CD4-positive, alpha-beta T cell (primary cell): ENCODE data around the gene LAIR1. TPM values are rescaled to one million over a fixed set of nuclear protein-coding genes. Genes with fewer than 3 reads are reported as not detected.

Experiments
- ATAC-seq: fragments of 200-7000 bp; cut with Tn5 transposase; one replicate; pipeline ENCODE4 v1.10.0; 2022; ENCODE audit warnings: mild to moderate bottlenecking; ENCODE audit not compliant: poor library complexity
- CTCF ChIA-PET: fragments of 350-600 bp; sonication (Branson Sonifier 250); formaldehyde crosslinking; loops from one replicate; lab custom pipeline; 2021; ENCODE audit warnings: antibody characterized with exemption, inconsistent platforms; lab: Charles Lee
- POLR2A ChIA-PET: fragments of 350-600 bp; sonication (Branson Sonifier 250); formaldehyde crosslinking; loops from one replicate; lab custom pipeline; 2021; ENCODE audit warnings: antibody characterized with exemption, inconsistent platforms; lab: Charles Lee
- DNase-seq, 14 experiments: peaks; one replicate each; pipeline ENCODE4 v3.0.0-alpha.2; 2013 to 2020; ENCODE audit warnings: mixed read lengths in 2 of 14
- H3K27ac ChIP-seq, 2 donors: one replicate each; pipeline versions ENCODE4 v1.5.1 to v1.7.0; 2013; ENCODE audit warnings: low read length in 2 of 2, low read depth in 1 of 2, mild to moderate bottlenecking in 1 of 2
- H3K27me3 ChIP-seq, 2 experiments: 1 replicate in 1 of 2; 2 replicates in 1 of 2; pipeline versions ENCODE4 v1.6.1 to v1.7.0; 2013; ENCODE audit warnings: low read length in 2 of 2, control low read depth in 1 of 2, mild to moderate bottlenecking in 1 of 2, moderate library complexity in 1 of 2; ENCODE audit not compliant: insufficient read depth in 2 of 2, control insufficient read depth in 1 of 2
- H3K36me3 ChIP-seq: one replicate; pipeline ENCODE4 v1.6.1; 2013; ENCODE audit warnings: low read length, control low read depth; ENCODE audit not compliant: insufficient read depth
- H3K4me1 ChIP-seq: one replicate; pipeline ENCODE4 v1.6.1; 2013; ENCODE audit warnings: low read length, control low read depth; ENCODE audit not compliant: insufficient read depth
- H3K4me3 ChIP-seq: one replicate; pipeline ENCODE4 v1.5.1; 2013; ENCODE audit warnings: mild to moderate bottlenecking, low read length, moderate library complexity
- H3K9me3 ChIP-seq, 2 experiments: 1 replicate in 1 of 2; 2 replicates in 1 of 2; pipeline versions ENCODE4 v1.6.1 to v1.7.0; 2013; ENCODE audit warnings: low read length in 2 of 2, mild to moderate bottlenecking in 2 of 2, control low read depth in 1 of 2, moderate library complexity in 1 of 2; ENCODE audit not compliant: control insufficient read depth in 1 of 2, insufficient read depth in 1 of 2
- H3K27ac Mint-ChIP-seq: one replicate; pipeline ENCODE4 v1.8.0; 2020; ENCODE audit warnings: mixed read lengths
- H3K27me3 Mint-ChIP-seq: one replicate; pipeline ENCODE4 v1.8.0; 2021; ENCODE audit warnings: mixed read lengths
- H3K36me3 Mint-ChIP-seq: one replicate; pipeline ENCODE4 v1.8.0; 2021; ENCODE audit warnings: low read depth, mixed read lengths
- H3K4me1 Mint-ChIP-seq: one replicate; pipeline ENCODE4 v1.8.0; 2021; ENCODE audit warnings: low read depth, mixed read lengths
- H3K4me3 Mint-ChIP-seq: one replicate; pipeline ENCODE4 v1.8.0; 2020; ENCODE audit warnings: mild to moderate bottlenecking, mixed read lengths
- H3K9me3 Mint-ChIP-seq: one replicate; pipeline ENCODE4 v1.8.0; 2020; ENCODE audit warnings: mixed read lengths
- intact Hi-C, 2 experiments: fragments of 100-400 bp; cut with DNase I in 1 of 2; cut with micrococcal nuclease in 1 of 2; formaldehyde crosslinking; loops; one replicate each; pipeline versions ENCODE4 v1.15.1 to v1.9.0; 2023 to 2025; cut with DNase I, micrococcal nuclease
- total RNA-seq, 174 experiments: library from RNA in 2 of 174; stranded (reverse) in 2 of 174; gene quantifications; one replicate each; pipeline ENCODE4 v1.2.3 and lab custom pipeline; 2021 to 2026
- TF ChIP-seq, protein P1 (sequence below): fragments of 200-600 bp; IDR thresholded peaks from one replicate; pipeline ENCODE4 v1.8.0; 2022; ENCODE audit warnings: antibody characterized with exemption, mild to moderate bottlenecking

The LAIR1 gene
- total RNA-seq, 2 experiments from 2014 or later = 12.3 to 14.4 TPM

DNA sequence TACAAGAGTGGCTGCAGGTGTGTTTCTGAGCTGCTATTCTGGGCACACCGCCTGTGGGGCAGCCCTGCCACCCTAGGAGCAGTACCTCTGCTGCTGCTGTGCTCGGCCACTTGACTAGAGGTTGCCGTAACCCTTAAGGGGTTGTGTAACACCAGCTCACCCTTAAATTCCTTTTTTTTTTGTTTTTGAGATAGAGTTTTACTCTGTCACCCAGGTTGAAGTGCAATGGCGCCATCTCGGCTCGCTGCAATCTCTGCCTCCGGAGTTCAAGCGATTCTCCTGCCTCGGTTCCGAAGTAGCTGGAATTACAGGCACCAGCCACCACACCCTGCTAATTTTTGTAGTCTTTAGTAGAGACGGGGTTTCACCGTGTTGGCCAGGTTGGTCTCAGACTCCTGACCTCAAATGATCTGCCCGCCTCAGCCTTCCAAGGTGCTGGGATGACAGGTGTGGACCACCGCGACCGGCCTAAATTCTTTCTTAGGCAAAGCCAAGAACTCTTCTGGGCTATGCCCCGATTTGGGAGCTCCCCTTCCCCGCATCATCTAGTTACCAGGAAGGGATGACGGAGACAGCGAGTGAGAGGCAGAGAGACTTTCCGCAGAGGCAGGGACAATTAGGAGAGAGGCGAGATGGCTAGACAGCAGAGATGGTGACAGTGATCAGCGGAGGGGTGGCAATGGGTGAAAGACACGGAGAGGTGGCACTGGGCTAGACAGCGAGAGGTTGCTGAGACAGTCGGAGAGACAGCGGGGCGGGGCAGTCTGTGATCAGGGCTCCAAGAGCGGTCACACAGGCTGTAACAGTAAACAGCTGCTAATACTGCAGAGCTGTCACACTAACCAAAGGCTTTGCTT is 47.4 kb downstream of the LAIR1 start:
- Mint-ChIP-seq H3K4me1 (no peaks in the 10 kb centered on the region), H3K36me3 (no peaks in the 10 kb centered on the region), H3K27me3 (peaks cover 50% of the 10 kb centered on the region), H3K4me3 (no peak overlapping the region), H3K27ac (no peak overlapping the region), H3K9me3 (no peaks in the 10 kb centered on the region)
- no peak overlapping the region for H3K27ac ChIP-seq
- H3K36me3 ChIP-seq = no peaks in the 10 kb centered on the region
- CTCF ChIA-PET = no interaction called here
- TF ChIP-seq, protein P1, sequence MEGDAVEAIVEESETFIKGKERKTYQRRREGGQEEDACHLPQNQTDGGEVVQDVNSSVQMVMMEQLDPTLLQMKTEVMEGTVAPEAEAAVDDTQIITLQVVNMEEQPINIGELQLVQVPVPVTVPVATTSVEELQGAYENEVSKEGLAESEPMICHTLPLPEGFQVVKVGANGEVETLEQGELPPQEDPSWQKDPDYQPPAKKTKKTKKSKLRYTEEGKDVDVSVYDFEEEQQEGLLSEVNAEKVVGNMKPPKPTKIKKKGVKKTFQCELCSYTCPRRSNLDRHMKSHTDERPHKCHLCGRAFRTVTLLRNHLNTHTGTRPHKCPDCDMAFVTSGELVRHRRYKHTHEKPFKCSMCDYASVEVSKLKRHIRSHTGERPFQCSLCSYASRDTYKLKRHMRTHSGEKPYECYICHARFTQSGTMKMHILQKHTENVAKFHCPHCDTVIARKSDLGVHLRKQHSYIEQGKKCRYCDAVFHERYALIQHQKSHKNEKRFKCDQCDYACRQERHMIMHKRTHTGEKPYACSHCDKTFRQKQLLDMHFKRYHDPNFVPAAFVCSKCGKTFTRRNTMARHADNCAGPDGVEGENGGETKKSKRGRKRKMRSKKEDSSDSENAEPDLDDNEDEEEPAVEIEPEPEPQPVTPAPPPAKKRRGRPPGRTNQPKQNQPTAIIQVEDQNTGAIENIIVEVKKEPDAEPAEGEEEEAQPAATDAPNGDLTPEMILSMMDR = no peak
- no peaks in the 10 kb centered on the region for H3K9me3 ChIP-seq
- ATAC-seq (no peak), DNase-seq (peak in 2 of 14 experiments; percentile 36 to 38)
- H3K27me3 ChIP-seq = peaks cover 9 to 24% of the 10 kb centered on the region in 2 experiments
- POLR2A ChIA-PET = no interaction called here
- H3K4me3 ChIP-seq = no peak overlapping the region
- intact Hi-C loops = no loop called here
- peaks cover 6% of the 10 kb centered on the region for H3K4me1 ChIP-seq

DNA sequence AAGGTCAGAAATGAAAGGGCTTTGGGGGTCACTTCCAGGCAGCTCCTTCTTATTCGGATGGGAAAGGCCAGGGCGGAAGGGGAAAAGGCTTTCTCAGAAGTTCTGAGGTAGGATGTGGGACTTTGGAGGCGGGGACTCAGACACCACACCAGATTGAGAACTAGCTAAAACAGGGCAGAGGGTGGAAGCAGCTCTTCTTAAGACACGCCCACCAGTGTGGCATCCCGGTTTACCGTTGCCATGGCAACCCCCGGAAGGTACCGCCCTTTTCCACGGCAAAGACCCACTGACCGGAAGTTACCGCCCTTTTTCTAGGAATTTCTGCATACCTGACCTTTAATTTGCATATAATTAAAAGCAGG is 48.0 kb downstream of the LAIR1 start:
- H3K27me3 Mint-ChIP-seq = peaks cover 49% of the 10 kb centered on the region
- H3K9me3 Mint-ChIP-seq = no peaks in the 10 kb centered on the region
- H3K4me3 Mint-ChIP-seq = no peak overlapping the region
- Histone ChIP-seq H3K4me3 (no peak overlapping the region), H3K27me3 (peaks cover 13 to 27% of the 10 kb centered on the region in 2 experiments), H3K9me3 (no peaks in the 10 kb centered on the region), H3K4me1 (peaks cover 6% of the 10 kb centered on the region), H3K36me3 (no peaks in the 10 kb centered on the region), H3K27ac (no peak overlapping the region)
- ATAC-seq (no peak), DNase-seq (peak in 2 of 14 experiments; percentile 37 to 46)
- H3K36me3 Mint-ChIP-seq = no peaks in the 10 kb centered on the region
- intact Hi-C loops = no loop called here
- POLR2A ChIA-PET = no interaction called here
- H3K27ac Mint-ChIP-seq = no peak overlapping the region
- TF ChIP-seq, protein P1 = no peak
- H3K4me1 Mint-ChIP-seq = no peaks in the 10 kb centered on the region
- CTCF ChIA-PET = no interaction called here

DNA sequence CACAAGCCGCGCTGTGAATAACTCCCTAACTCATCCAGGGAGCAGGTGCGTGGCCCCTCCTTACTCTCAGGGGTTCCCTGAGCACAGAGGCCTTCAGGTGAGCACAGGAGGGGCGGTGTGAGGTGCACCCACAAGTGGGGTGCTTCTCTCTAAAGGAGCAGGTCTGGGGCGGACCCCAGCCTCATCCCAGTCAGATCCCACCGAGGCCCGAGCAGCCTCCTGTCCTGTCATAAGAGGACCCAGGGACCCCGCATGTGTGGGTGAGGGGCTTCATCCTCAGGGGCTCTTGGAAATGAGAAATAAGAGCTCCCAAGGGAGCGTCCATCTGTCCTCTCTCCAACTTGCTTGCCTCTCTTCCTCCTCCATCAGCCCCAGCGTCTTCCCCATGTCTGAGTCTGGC is 48.8 kb downstream of the LAIR1 start:
- Mint-ChIP-seq H3K27me3 (peaks cover 41% of the 10 kb centered on the region), H3K27ac (no peak overlapping the region), H3K4me1 (no peaks in the 10 kb centered on the region), H3K4me3 (no peak overlapping the region), H3K9me3 (no peaks in the 10 kb centered on the region), H3K36me3 (no peaks in the 10 kb centered on the region)
- H3K27me3 ChIP-seq = peaks cover 13 to 27% of the 10 kb centered on the region in 2 experiments
- DNase-seq = no peak
- H3K4me1 ChIP-seq = peaks cover 6% of the 10 kb centered on the region
- ATAC-seq = no peak
- intact Hi-C loops = no loop called here
- H3K36me3 ChIP-seq = no peaks in the 10 kb centered on the region
- TF ChIP-seq, protein P1 = no peak
- H3K4me3 ChIP-seq = no peak overlapping the region
- H3K27ac ChIP-seq = no peak overlapping the region
- ChIA-PET CTCF (no interaction called here), POLR2A (no interaction called here)
- H3K9me3 ChIP-seq = no peaks in the 10 kb centered on the region
